Natural killer cell treated with Interleukin-12 subunit alpha and Interleukin-12 subunit beta and Interleukin-15 and Interleukin-18, amount 100 ng/mL, for 72 hours (primary cell): ENCODE measurements around the gene CFAP46. TPM values are rescaled to one million over a fixed set of nuclear protein-coding genes. Genes with fewer than 3 reads are reported as not detected.
"Not testable (repeated sequence)": the region's sequence is repeated elsewhere in the genome, so short reads cannot be mapped to it uniquely, and the experiment has no call there.

Source experiments
- ATAC-seq, 2 donors: fragments of 150-1000 bp; cut with Tn5 transposase in 1 of 2; sonication (Bioruptor Pico), chemical (Tn5 transposase) in 1 of 2; 2 replicates each; pipeline ENCODE4 v1.10.0; 2021
- DNase-seq: peaks from one replicate; pipeline ENCODE4 v3.0.0; 2022; ENCODE audit warnings: low spot score
- H3K27ac Mint-ChIP-seq, 2 donors: 1 replicate in 1 of 2; 2 replicates in 1 of 2; pipeline ENCODE4 v1.8.0; 2022; ENCODE audit warnings: mixed read lengths in 2 of 2, mild to moderate bottlenecking in 1 of 2, moderate library complexity in 1 of 2
- H3K27me3 Mint-ChIP-seq, 2 donors: 1 replicate in 1 of 2; 2 replicates in 1 of 2; pipeline ENCODE4 v1.8.0; 2022; ENCODE audit warnings: mixed read lengths in 2 of 2
- H3K36me3 Mint-ChIP-seq: one replicate; pipeline ENCODE4 v1.8.0; 2022; ENCODE audit warnings: mixed read lengths
- H3K4me1 Mint-ChIP-seq, 2 donors: 1 replicate in 1 of 2; 2 replicates in 1 of 2; pipeline ENCODE4 v1.8.0; 2022; ENCODE audit warnings: low read depth in 2 of 2, mixed read lengths in 2 of 2, mild to moderate bottlenecking in 1 of 2
- H3K4me3 Mint-ChIP-seq: one replicate; pipeline ENCODE4 v1.8.0; 2022; ENCODE audit warnings: mixed read lengths
- H3K9me3 Mint-ChIP-seq: 2 replicates; pipeline ENCODE4 v1.8.0; 2022; ENCODE audit warnings: mixed read lengths
- total RNA-seq, 2 donors: library from RNA; stranded (reverse); gene quantifications; one replicate each; pipeline ENCODE4 v1.2.3, GENCODE V29; 2022

Gene CFAP46
- total RNA-seq, 2 donors from 2014 or later, result 0.19 TPM; not detected in 1

- DNase-seq (no peak), ATAC-seq (no peak)
- no peaks in the 10 kb centered on the region for H3K36me3 Mint-ChIP-seq
- peaks cover 8 to 13% of the 10 kb centered on the region in 2 donors for H3K4me1 Mint-ChIP-seq
- peaks cover 5 to 18% of the 10 kb centered on the region in 2 donors for H3K27me3 Mint-ChIP-seq
- H3K4me3 Mint-ChIP-seq, result no peak overlapping the region
- H3K27ac Mint-ChIP-seq, result no peak overlapping the region
- H3K9me3 Mint-ChIP-seq, result no peaks in the 10 kb centered on the region
These were observed 91.5 kb downstream of the CFAP46 start for GRCh38 chr10:132850896-132851295.

GRCh38 chr10:132850246-132850645 lies 92.1 kb downstream of the CFAP46 start:
- Mint-ChIP-seq H3K4me3 (no peak overlapping the region), H3K4me1 (peaks cover 8 to 13% of the 10 kb centered on the region in 2 donors), H3K9me3 (no peaks in the 10 kb centered on the region), H3K27ac (no peak overlapping the region), H3K27me3 (peaks cover 4 to 16% of the 10 kb centered on the region in 2 donors), H3K36me3 (no peaks in the 10 kb centered on the region)
- no peak for ATAC-seq
- DNase-seq, result no peak

- no peaks in the 10 kb centered on the region for H3K9me3 Mint-ChIP-seq
- peaks cover 8 to 13% of the 10 kb centered on the region in 2 donors for H3K4me1 Mint-ChIP-seq
- H3K27me3 Mint-ChIP-seq, result peaks cover 4 to 16% of the 10 kb centered on the region in 2 donors
- no peaks in the 10 kb centered on the region for H3K36me3 Mint-ChIP-seq
- H3K4me3 Mint-ChIP-seq, result no peak overlapping the region
- DNase-seq (no peak), ATAC-seq (no peak)
- H3K27ac Mint-ChIP-seq, result no peak overlapping the region
These were observed 92.8 kb downstream of the CFAP46 start for GRCh38 chr10:132849546-132850031.

- Mint-ChIP-seq H3K27me3 (peaks cover 3 to 12% of the 10 kb centered on the region in 2 donors), H3K9me3 (no peaks in the 10 kb centered on the region), H3K4me3 (peak overlapping the region; percentile 64), H3K36me3 (no peaks in the 10 kb centered on the region), H3K27ac (no peak overlapping the region), H3K4me1 (peaks cover 8 to 13% of the 10 kb centered on the region in 2 donors)
- ATAC-seq (no peak), DNase-seq (no peak)
These were observed 93.3 kb downstream of the CFAP46 start for GRCh38 chr10:132848951-132849545.

- no peaks in the 10 kb centered on the region for H3K9me3 Mint-ChIP-seq
- no peaks in the 10 kb centered on the region for H3K36me3 Mint-ChIP-seq
- H3K27me3 Mint-ChIP-seq, result peaks cover 0 to 7% of the 10 kb centered on the region in 2 donors
- DNase-seq, result no peak
- peak overlapping the region; percentile 64 for H3K4me3 Mint-ChIP-seq
- no peak for ATAC-seq
- H3K27ac Mint-ChIP-seq, result no peak overlapping the region
- peaks cover 8 to 13% of the 10 kb centered on the region in 2 donors for H3K4me1 Mint-ChIP-seq
These were observed 94.1 kb downstream of the CFAP46 start for GRCh38 chr10:132848291-132848701.

- DNase-seq (no peak), ATAC-seq (no peak)
- no peaks in the 10 kb centered on the region for H3K36me3 Mint-ChIP-seq
- H3K27me3 Mint-ChIP-seq, result peaks cover 0 to 6% of the 10 kb centered on the region in 2 donors
- H3K27ac Mint-ChIP-seq, result no peak overlapping the region
- H3K4me1 Mint-ChIP-seq, result peaks cover 8 to 13% of the 10 kb centered on the region in 2 donors
- no peaks in the 10 kb centered on the region for H3K9me3 Mint-ChIP-seq
- H3K4me3 Mint-ChIP-seq, result peak overlapping the region; percentile 64
These were observed 94.5 kb downstream of the CFAP46 start for GRCh38 chr10:132847856-132848255.

- Mint-ChIP-seq H3K4me1 (peaks cover 8 to 13% of the 10 kb centered on the region in 2 donors), H3K9me3 (peaks cover 2% of the 10 kb centered on the region), H3K27ac (no peak overlapping the region), H3K27me3 (peaks cover 1 to 4% of the 10 kb centered on the region in 2 donors), H3K36me3 (peaks cover 4% of the 10 kb centered on the region), H3K4me3 (peak overlapping the region; percentile 64)
- DNase-seq, result no peak
- ATAC-seq, result no peak
These were observed 95.0 kb downstream of the CFAP46 start for GRCh38 chr10:132847416-132847777.

- Mint-ChIP-seq H3K9me3 (peaks cover 7% of the 10 kb centered on the region), H3K27ac (no peak overlapping the region), H3K36me3 (peaks cover 9% of the 10 kb centered on the region), H3K4me1 (peaks cover 8 to 13% of the 10 kb centered on the region in 2 donors), H3K27me3 (peaks cover 5 to 8% of the 10 kb centered on the region in 2 donors), H3K4me3 (no peak overlapping the region)
- DNase-seq (no peak), ATAC-seq (no peak)
These were observed 95.5 kb downstream of the CFAP46 start for GRCh38 chr10:132846631-132847415.

GRCh38 chr10:132845780-132846595 lies 96.4 kb downstream of the CFAP46 start:
- Mint-ChIP-seq H3K27me3 (peaks cover 5 to 9% of the 10 kb centered on the region in 2 donors), H3K4me1 (peaks cover 8 to 13% of the 10 kb centered on the region in 2 donors), H3K9me3 (peaks cover 7% of the 10 kb centered on the region), H3K4me3 (no peak overlapping the region), H3K36me3 (peaks cover 9% of the 10 kb centered on the region), H3K27ac (no peak overlapping the region)
- DNase-seq (no peak), ATAC-seq (no peak)

GRCh38 chr10:132845041-132845551 lies 97.3 kb downstream of the CFAP46 start:
- H3K27me3 Mint-ChIP-seq, result peaks cover 8 to 9% of the 10 kb centered on the region in 2 donors
- H3K9me3 Mint-ChIP-seq, result peaks cover 7% of the 10 kb centered on the region
- ATAC-seq (no peak), DNase-seq (no peak)
- H3K27ac Mint-ChIP-seq, result no peak overlapping the region
- peaks cover 8 to 13% of the 10 kb centered on the region in 2 donors for H3K4me1 Mint-ChIP-seq
- no peak overlapping the region for H3K4me3 Mint-ChIP-seq
- H3K36me3 Mint-ChIP-seq, result peaks cover 9% of the 10 kb centered on the region

GRCh38 chr10:132844069-132844809 lies 98.1 kb downstream of the CFAP46 start:
- Mint-ChIP-seq H3K4me3 (no peak overlapping the region), H3K4me1 (peaks cover 8 to 13% of the 10 kb centered on the region in 2 donors), H3K36me3 (peaks cover 9% of the 10 kb centered on the region), H3K27ac (no peak overlapping the region), H3K27me3 (peaks cover 8 to 9% of the 10 kb centered on the region in 2 donors), H3K9me3 (peaks cover 7% of the 10 kb centered on the region)
- ATAC-seq (no peak), DNase-seq (no peak)

- not testable (repeated sequence) for H3K4me3 Mint-ChIP-seq, ATAC-seq, H3K27me3 Mint-ChIP-seq, DNase-seq, H3K4me1 Mint-ChIP-seq, H3K27ac Mint-ChIP-seq, H3K36me3 Mint-ChIP-seq, H3K9me3 Mint-ChIP-seq
These were observed 99.1 kb downstream of the CFAP46 start for GRCh38 chr10:132843276-132843675.

GRCh38 chr10:132842397-132842796 lies 100.0 kb downstream of the CFAP46 start:
- Mint-ChIP-seq H3K27me3 (peaks cover 8 to 9% of the 10 kb centered on the region in 2 donors), H3K9me3 (peaks cover 7% of the 10 kb centered on the region), H3K27ac (no peak overlapping the region), H3K4me1 (no peaks in the 10 kb centered on the region), H3K36me3 (peaks cover 9% of the 10 kb centered on the region), H3K4me3 (no peak overlapping the region)
- DNase-seq (no peak), ATAC-seq (no peak)
